ENCODE results near the gene CCDC197. TPM values are rescaled to one million over a fixed set of nuclear protein-coding genes. Genes with fewer than 3 reads are reported as not detected.
A peak's percentile ranks its signal among the peaks of the same experiment; 100 is the strongest.

The CCDC197 gene
- polyA plus RNA-seq, 1 experiment = not detected

DNA sequence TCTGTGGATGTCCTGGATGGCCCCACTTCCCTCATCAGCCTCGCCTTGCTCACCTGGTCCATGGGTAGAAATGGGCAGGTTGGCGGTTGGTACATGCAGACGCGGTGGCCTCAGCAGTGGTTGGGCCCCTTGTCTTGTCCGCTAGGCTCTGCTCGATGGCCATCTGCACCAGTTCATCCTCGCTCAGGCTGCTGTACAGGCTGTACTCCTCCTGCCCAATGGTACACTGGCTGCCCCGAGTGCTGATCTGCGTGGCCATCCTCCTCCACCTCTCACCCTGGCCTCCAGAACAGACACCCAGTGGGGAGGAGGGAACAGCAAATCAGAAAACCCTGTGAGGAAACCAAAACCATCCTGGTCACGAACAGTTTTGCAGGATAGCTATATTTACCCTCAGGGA is 32.8 kb upstream of the CCDC197 start:
- no peak for DNase-seq (ENCODE audit: low read depth, low spot score)
- H3K27ac ChIP-seq (ENCODE audit: low read depth, low read length) = no peak overlapping the region
- ChIA-PET CTCF (no interaction called here), POLR2A (interaction anchor here (2.2 kb wide), 1 partner anchor 20 kb away, joined by 10 read pairs; no protein-coding TSS in a partner anchor)
- no peaks in the 10 kb centered on the region for H3K27me3 ChIP-seq (ENCODE audit: control insufficient read depth, insufficient read depth, low read length)
- H3K9me3 ChIP-seq (ENCODE audit: control insufficient read depth, insufficient read depth, low read length) = peaks cover 4% of the 10 kb centered on the region; the same call in 1 of the 2 replicates
- no peak overlapping the region for H3K4me3 ChIP-seq (ENCODE audit: low read depth, low read length)
- TF ChIP-seq, protein P1, sequence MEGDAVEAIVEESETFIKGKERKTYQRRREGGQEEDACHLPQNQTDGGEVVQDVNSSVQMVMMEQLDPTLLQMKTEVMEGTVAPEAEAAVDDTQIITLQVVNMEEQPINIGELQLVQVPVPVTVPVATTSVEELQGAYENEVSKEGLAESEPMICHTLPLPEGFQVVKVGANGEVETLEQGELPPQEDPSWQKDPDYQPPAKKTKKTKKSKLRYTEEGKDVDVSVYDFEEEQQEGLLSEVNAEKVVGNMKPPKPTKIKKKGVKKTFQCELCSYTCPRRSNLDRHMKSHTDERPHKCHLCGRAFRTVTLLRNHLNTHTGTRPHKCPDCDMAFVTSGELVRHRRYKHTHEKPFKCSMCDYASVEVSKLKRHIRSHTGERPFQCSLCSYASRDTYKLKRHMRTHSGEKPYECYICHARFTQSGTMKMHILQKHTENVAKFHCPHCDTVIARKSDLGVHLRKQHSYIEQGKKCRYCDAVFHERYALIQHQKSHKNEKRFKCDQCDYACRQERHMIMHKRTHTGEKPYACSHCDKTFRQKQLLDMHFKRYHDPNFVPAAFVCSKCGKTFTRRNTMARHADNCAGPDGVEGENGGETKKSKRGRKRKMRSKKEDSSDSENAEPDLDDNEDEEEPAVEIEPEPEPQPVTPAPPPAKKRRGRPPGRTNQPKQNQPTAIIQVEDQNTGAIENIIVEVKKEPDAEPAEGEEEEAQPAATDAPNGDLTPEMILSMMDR (IDR thresholded peaks at IDR 0.05; ENCODE audit: low read depth, low read length) = no peak

GRCh38 chr14:93964820-93965286 is 32.2 kb upstream of the CCDC197 start:
- TF ChIP-seq, protein P1 (IDR thresholded peaks at IDR 0.05; ENCODE audit: low read depth, low read length) = no peak
- peak overlapping the region; percentile 60 for H3K27ac ChIP-seq (ENCODE audit: low read depth, low read length)
- H3K4me3 ChIP-seq (ENCODE audit: low read depth, low read length) = no peak overlapping the region
- CTCF ChIA-PET = interaction anchor here (1.2 to 1.3 kb wide), 3 partner anchors 12 to 71 kb away, joined by 4 to 9 read pairs (median 8); partner anchors contain the start of gene ASB2
- POLR2A ChIA-PET = interaction anchor here (2.2 kb wide), 1 partner anchor 20 kb away, joined by 10 read pairs; no protein-coding TSS in a partner anchor
- no peaks in the 10 kb centered on the region for H3K27me3 ChIP-seq (ENCODE audit: control insufficient read depth, insufficient read depth, low read length)
- DNase-seq (ENCODE audit: low read depth, low spot score) = no peak
- peaks cover 4% of the 10 kb centered on the region; the same call in 1 of the 2 replicates for H3K9me3 ChIP-seq (ENCODE audit: control insufficient read depth, insufficient read depth, low read length)

DNA sequence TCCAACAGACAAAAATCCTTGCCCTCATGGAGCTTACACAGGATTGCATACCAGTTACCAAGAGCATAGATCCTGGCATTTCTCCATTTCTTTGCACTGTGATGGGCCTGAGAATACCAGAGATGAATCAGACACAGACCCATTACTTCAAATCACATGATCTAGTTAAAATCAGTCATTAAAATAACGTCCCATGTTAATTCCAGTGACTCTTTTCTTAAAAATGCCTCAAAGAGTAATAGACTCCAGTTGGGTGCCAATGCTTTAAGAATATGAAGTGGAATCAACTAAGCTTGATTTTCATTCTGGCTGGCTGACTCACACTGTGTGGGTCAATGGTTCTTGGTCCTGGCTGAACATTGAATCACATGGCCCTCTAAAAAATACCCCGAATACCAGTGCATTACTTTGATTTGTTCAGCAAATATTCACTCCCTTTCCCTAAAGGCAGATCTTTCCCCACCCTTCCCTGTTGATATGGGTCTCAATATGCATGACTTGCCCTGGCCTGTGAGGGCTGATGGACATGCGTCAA is 31.7 kb upstream of the CCDC197 start:
- no peaks in the 10 kb centered on the region for H3K27me3 ChIP-seq (ENCODE audit: control insufficient read depth, insufficient read depth, low read length)
- TF ChIP-seq, protein P1 (IDR thresholded peaks at IDR 0.05; ENCODE audit: low read depth, low read length) = no peak
- H3K9me3 ChIP-seq (ENCODE audit: control insufficient read depth, insufficient read depth, low read length) = peaks cover 4% of the 10 kb centered on the region; the same call in 1 of the 2 replicates
- H3K4me3 ChIP-seq (ENCODE audit: low read depth, low read length) = no peak overlapping the region
- CTCF ChIA-PET = interaction anchor here (1.2 to 1.3 kb wide), 3 partner anchors 11 to 71 kb away, joined by 4 to 9 read pairs (median 8); partner anchors contain the start of gene ASB2
- POLR2A ChIA-PET = interaction anchor here (2.2 kb wide), 1 partner anchor 19 kb away, joined by 10 read pairs; no protein-coding TSS in a partner anchor
- peak overlapping the region; percentile 93 for H3K27ac ChIP-seq (ENCODE audit: low read depth, low read length)
- DNase-seq (ENCODE audit: low read depth, low spot score) = peak; percentile 85

GRCh38 chr14:93965946-93966474 is 31.1 kb upstream of the CCDC197 start:
- CTCF ChIA-PET = interaction anchor here (1.2 to 1.3 kb wide), 3 partner anchors 11 to 70 kb away, joined by 4 to 9 read pairs (median 8); partner anchors contain the start of gene ASB2
- peak overlapping the region; percentile 93 for H3K27ac ChIP-seq (ENCODE audit: low read depth, low read length)
- POLR2A ChIA-PET = interaction anchor here (2.2 kb wide), 1 partner anchor 18 kb away, joined by 10 read pairs; no protein-coding TSS in a partner anchor
- no peak for DNase-seq (ENCODE audit: low read depth, low spot score)
- TF ChIP-seq, protein P1 (IDR thresholded peaks at IDR 0.05; ENCODE audit: low read depth, low read length) = no peak
- no peak overlapping the region for H3K4me3 ChIP-seq (ENCODE audit: low read depth, low read length)
- no peaks in the 10 kb centered on the region for H3K27me3 ChIP-seq (ENCODE audit: control insufficient read depth, insufficient read depth, low read length)
- peaks cover 4% of the 10 kb centered on the region; the same call in 1 of the 2 replicates for H3K9me3 ChIP-seq (ENCODE audit: control insufficient read depth, insufficient read depth, low read length)
